ENCODE results near the gene E2F8.

GRCh38 chr11:19263333-19263732 is 22.6 kb upstream of the E2F8 start:
- TF ChIP-seq, protein P1, sequence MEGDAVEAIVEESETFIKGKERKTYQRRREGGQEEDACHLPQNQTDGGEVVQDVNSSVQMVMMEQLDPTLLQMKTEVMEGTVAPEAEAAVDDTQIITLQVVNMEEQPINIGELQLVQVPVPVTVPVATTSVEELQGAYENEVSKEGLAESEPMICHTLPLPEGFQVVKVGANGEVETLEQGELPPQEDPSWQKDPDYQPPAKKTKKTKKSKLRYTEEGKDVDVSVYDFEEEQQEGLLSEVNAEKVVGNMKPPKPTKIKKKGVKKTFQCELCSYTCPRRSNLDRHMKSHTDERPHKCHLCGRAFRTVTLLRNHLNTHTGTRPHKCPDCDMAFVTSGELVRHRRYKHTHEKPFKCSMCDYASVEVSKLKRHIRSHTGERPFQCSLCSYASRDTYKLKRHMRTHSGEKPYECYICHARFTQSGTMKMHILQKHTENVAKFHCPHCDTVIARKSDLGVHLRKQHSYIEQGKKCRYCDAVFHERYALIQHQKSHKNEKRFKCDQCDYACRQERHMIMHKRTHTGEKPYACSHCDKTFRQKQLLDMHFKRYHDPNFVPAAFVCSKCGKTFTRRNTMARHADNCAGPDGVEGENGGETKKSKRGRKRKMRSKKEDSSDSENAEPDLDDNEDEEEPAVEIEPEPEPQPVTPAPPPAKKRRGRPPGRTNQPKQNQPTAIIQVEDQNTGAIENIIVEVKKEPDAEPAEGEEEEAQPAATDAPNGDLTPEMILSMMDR (IDR thresholded peaks at IDR 0.05; ENCODE audit: low read depth, low read length): no peak
- no peak for TF ChIP-seq EZH2phosphoT487 (IDR thresholded peaks at IDR 0.05; ENCODE audit: low read depth)

All from OCI-LY3 (cell line).